ENCODE measurements around the gene FAM13A.

- no peak for TF ChIP-seq MTA1 (CRISPR knock-in tag; IDR thresholded peaks at IDR 0.05; ENCODE audit: borderline replicate concordance)
- no peak for TF ChIP-seq EP300 (IDR thresholded peaks at IDR 0.05; ENCODE audit: low read depth in 2 of 2, low read length in 2 of 2)
- TF ChIP-seq EP300 (CRISPR knock-in tag; IDR thresholded peaks at IDR 0.05; ENCODE audit: borderline replicate concordance) = no peak
- TF ChIP-seq HMGA1 (CRISPR knock-in tag; conservative IDR thresholded peaks at IDR 0.05) = no peak
- TF ChIP-seq CTCF (CRISPR knock-in tag; IDR thresholded peaks at IDR 0.05) = no peak
- no peak for TF ChIP-seq POLR2AphosphoS5 (IDR thresholded peaks at IDR 0.05; ENCODE audit: low read depth, low read length)
- TF ChIP-seq ZNF563 (CRISPR knock-in tag; IDR thresholded peaks at IDR 0.05) = no peak
- TF ChIP-seq ARID4A (CRISPR knock-in tag; IDR thresholded peaks at IDR 0.05; ENCODE audit: borderline replicate concordance) = no peak
- TF ChIP-seq POLR2A (IDR thresholded peaks at IDR 0.05; ENCODE audit: insufficient read depth in 1 of 2, low read depth in 2 of 2, low read length in 2 of 2) = no peak
- no peak for TF ChIP-seq CENPBD1 (CRISPR knock-in tag; IDR thresholded peaks at IDR 0.05; ENCODE audit: borderline replicate concordance, low read depth)
- TF ChIP-seq ZNF598 (CRISPR knock-in tag; IDR thresholded peaks at IDR 0.05; ENCODE audit: borderline replicate concordance) = no peak
- no peak for TF ChIP-seq ZNF317 (CRISPR knock-in tag; IDR thresholded peaks at IDR 0.05)
- no peak for TF ChIP-seq EZH2 (conservative IDR thresholded peaks at IDR 0.05; ENCODE audit: low read depth, low read length)
These were observed 291.3 kb downstream of the FAM13A start for GRCh38 chr4:88765729-88766128.
